K562 (cell line): ENCODE measurements around the gene RHOC. TPM values are rescaled to one million over a fixed set of nuclear protein-coding genes. Genes with fewer than 3 reads are reported as not detected.

Experiments
- BDP1 ChIP-seq: IDR thresholded peaks from 3 replicates; pipeline ENCODE4 v1.6.1; 2011; ENCODE audit not compliant: insufficient read length, insufficient read depth
- BHLHE40 ChIP-seq: IDR thresholded peaks from 2 replicates; pipeline ENCODE4 v1.6.1; 2011; ENCODE audit warnings: low read length, improper control_type of control experiment
- CAMTA2 ChIP-seq: fragments of 250-450 bp; sonication (Bioruptor Pico); conservative IDR thresholded peaks from 2 replicates; pipeline ENCODE4 v1.5.1; 2022
- CBX3 ChIP-seq, 2 experiments: IDR thresholded peaks; 1 replicate in 1 of 2; 2 replicates in 1 of 2; pipeline ENCODE4 v1.6.1; 2012; ENCODE audit warnings: inconsistent platforms in 2 of 2, low read length in 2 of 2, borderline replicate concordance in 1 of 2, control low read depth in 1 of 2
- CREB5 ChIP-seq: fragments of 250-450 bp; sonication (Bioruptor Pico); IDR thresholded peaks from 2 replicates; pipeline ENCODE4 v1.5.0; 2020; ENCODE audit warnings: mild to moderate bottlenecking
- CSDE1 ChIP-seq, 2 experiments: fragments of 450-650 bp; IDR thresholded peaks; 2 replicates each; pipeline ENCODE4 v1.6.1; 2016; ENCODE audit warnings: mild to moderate bottlenecking in 1 of 2
- ELF4 ChIP-seq: fragments of 450-650 bp; formaldehyde crosslinking; IDR thresholded peaks from 2 replicates; pipeline ENCODE4 v1.4.0; 2022; ENCODE audit warnings: missing genetic modification characterization
- JUND ChIP-seq, 2 experiments: IDR thresholded peaks; 2 replicates in 1 of 2; 3 replicates in 1 of 2; pipeline ENCODE4 v1.6.1; 2011; ENCODE audit warnings: borderline replicate concordance in 2 of 2, low read depth in 2 of 2, low read length in 2 of 2, improper control_type of control experiment in 1 of 2, missing biosample characterization in 1 of 2, missing genetic modification characterization in 1 of 2, missing genetic modification reagents in 1 of 2
- MLLT1 ChIP-seq, 2 experiments: fragments of 450-650 bp; IDR thresholded peaks; 2 replicates each; pipeline ENCODE4 v1.6.1; 2016
- MYBL2 ChIP-seq, 2 experiments: fragments of 450-650 bp in 1 of 2; sonication (generic) in 1 of 2; formaldehyde crosslinking in 1 of 2; IDR thresholded peaks; 2 replicates each; pipeline versions ENCODE4 v1.6.1 to v1.8.1; 2017 to 2022; ENCODE audit warnings: borderline replicate concordance in 1 of 2, inconsistent platforms in 1 of 2, low read depth in 1 of 2, mild to moderate bottlenecking in 1 of 2, missing genetic modification reagents in 1 of 2, moderate library complexity in 1 of 2
- NR2F6 ChIP-seq: fragments of 450-650 bp; formaldehyde crosslinking; IDR thresholded peaks from 2 replicates; pipeline ENCODE4 v1.4.0; 2020; ENCODE audit warnings: mild to moderate bottlenecking
- PKNOX1 ChIP-seq: fragments of 450-650 bp; IDR thresholded peaks from 2 replicates; pipeline ENCODE4 v1.6.1; 2016
- PTRF ChIP-seq: fragments of 450-650 bp; IDR thresholded peaks from 2 replicates; pipeline ENCODE4 v1.6.1; 2016; ENCODE audit warnings: mild to moderate bottlenecking, missing genetic modification characterization, missing compliant biosample characterization
- PURB ChIP-seq: sonication (generic); formaldehyde crosslinking; IDR thresholded peaks from 2 replicates; pipeline ENCODE4 v1.9.0; 2021; ENCODE audit warnings: low read depth, mild to moderate bottlenecking, missing genetic modification reagents
- SP2 ChIP-seq: IDR thresholded peaks from 2 replicates; pipeline ENCODE4 v1.6.1; 2011; ENCODE audit warnings: mild to moderate bottlenecking, low read depth, low read length, moderate library complexity; ENCODE audit not compliant: poor library complexity, severe bottlenecking; ENCODE audit errors: extremely low read depth
- TCF3 ChIP-seq: sonication (generic); formaldehyde crosslinking; IDR thresholded peaks from 2 replicates; pipeline ENCODE4 v1.4.0; 2020; ENCODE audit warnings: mild to moderate bottlenecking, missing genetic modification reagents
- ZNF239 ChIP-seq: fragments of 250-450 bp; sonication (Bioruptor Pico); IDR thresholded peaks from 2 replicates; pipeline ENCODE4 v1.4.0; 2020; ENCODE audit warnings: mild to moderate bottlenecking
- ZNF431 ChIP-seq: sonication (generic); formaldehyde crosslinking; IDR thresholded peaks from 2 replicates; pipeline ENCODE4 v1.8.0; 2022; ENCODE audit warnings: mild to moderate bottlenecking, missing genetic modification reagents
- polyA plus RNA-seq, 8 experiments: library from polyadenylated mRNA; depleted of rRNA in 4 of 8; stranded (reverse) in 5 of 8; unstranded in 3 of 8; fragments of >200 nt; fragmentation: Nextera tagmentation in 2 of 8; fragmentation: Illumina TruSeq in 1 of 8; extraction: Ambion mirVana in 2 of 8; extraction: Trizol in 1 of 8; gene quantifications; 2 replicates each; pipeline versions ENCODE4 v1.2.1 to v1.2.3, GENCODE V29; 2011 to 2014; ENCODE audit warnings: inconsistent platforms in 1 of 8, missing spikeins in 1 of 8
- total RNA-seq, 7 experiments: library from RNA; depleted of rRNA in 6 of 7; stranded (reverse); fragments of >200 nt in 6 of 7; fragmentation: Illumina TruSeq in 2 of 7; extraction: Trizol in 2 of 7; gene quantifications; 2 replicates each; pipeline versions ENCODE4 v1.2.1 to v1.2.3, GENCODE V29; 2011 to 2021; ENCODE audit warnings: low replicate concordance in 1 of 7

RHOC gene
- total and polyA plus RNA-seq, 9 of the 15 experiments (the other 6 are each of a cell fraction or from before 2014, with no cell fraction given) = 35.2 to 364 (median 204) TPM

GRCh38 chr1:112706505-112707220 is at the start of gene RHOC (continued):
- TF ChIP-seq CREB5 (CRISPR knock-in tag) (no peak), PKNOX1 (no peak), CSDE1 (IDR thresholded peaks at IDR 0.05) (no peak), MYBL2 (IDR thresholded peaks at IDR 0.05; ENCODE audit: low read depth) (no peak), MYBL2 (CRISPR knock-in tag; IDR thresholded peaks at IDR 0.05; ENCODE audit: borderline replicate concordance) (no peak), PURB (no peak), TCF3 (CRISPR knock-in tag) (no peak), ZNF239 (CRISPR knock-in tag) (no peak), BDP1 (no peak), NR2F6 (no peak), BHLHE40 (no peak), CBX3 (IDR thresholded peaks at IDR 0.05; ENCODE audit: borderline replicate concordance in 1 of 2, low read length in 2 of 2) (no peak), JUND (IDR thresholded peaks at IDR 0.05; ENCODE audit: borderline replicate concordance, low read depth, low read length) (no peak), JUND (tag; IDR thresholded peaks at IDR 0.05; ENCODE audit: borderline replicate concordance, low read depth, low read length) (no peak; the same call in 2 of the 3 replicates), ELF4 (peak; percentile 55; the same call in 1 of the 2 replicates), CAMTA2 (CRISPR knock-in tag) (no peak), PTRF (no peak), MLLT1 (IDR thresholded peaks at IDR 0.05) (peak in 1 of 2 experiments; percentile 62; a peak in 3 of 4 replicates), SP2 (no peak), ZNF431 (no peak)
